SK-N-MC (cell line): ENCODE measurements around the gene RNF113A.

Source experiments
- EZH2 ChIP-seq: fragments of 200-600 bp; sonication (generic); IDR thresholded peaks from one replicate; pipeline ENCODE4 v1.6.1; 2017; ENCODE audit warnings: antibody characterized with exemption
- POLR2AphosphoS5 ChIP-seq: IDR thresholded peaks from 2 replicates; pipeline ENCODE4 v1.6.1; 2012; ENCODE audit warnings: mild to moderate bottlenecking, low read depth, low read length, borderline replicate concordance

GRCh38 chrX:119871599-119872395 is at the start of gene RNF113A, which contains the start of gene NDUFA1:
- TF ChIP-seq EZH2 (no peak), POLR2AphosphoS5 (peak; percentile 82)
